Esophagus squamous epithelium (tissue), 4 donors: ENCODE measurements around the gene MYOD1.

ENCODE experiments used
- CTCF ChIP-seq, 6 experiments: fragments of 450-650 bp in 4 of 6; fragments of 200-600 bp in 2 of 6; sonication (generic) in 2 of 6; IDR thresholded peaks; one replicate each; pipeline ENCODE4 v1.5.1; 2016 to 2019; ENCODE audit warnings: antibody characterized with exemption in 6 of 6, mild to moderate bottlenecking in 4 of 6, moderate library complexity in 4 of 6
- POLR2A ChIP-seq, 4 donors: fragments of 450-650 bp; IDR thresholded peaks; one replicate each; pipeline ENCODE4 v1.6.1; 2017; ENCODE audit warnings: antibody characterized with exemption in 4 of 4, mild to moderate bottlenecking in 4 of 4, moderate library complexity in 3 of 4

- no peak for TF ChIP-seq CTCF (IDR thresholded peaks at IDR 0.05)
- no peak for TF ChIP-seq POLR2A (IDR thresholded peaks at IDR 0.05)
These were observed 1.4 kb upstream of the MYOD1 start for GRCh38 chr11:17718015-17718414.
